ENCODE measurements around the gene LAMC2.

LAMC2 gene

GRCh38 chr1:183198463-183198862 lies 12.4 kb downstream of the LAMC2 start:
- Histone ChIP-seq H3K27me3 (no peaks in the 10 kb centered on the region), H3K27ac (no peak overlapping the region)

GRCh38 chr1:183199304-183199703 lies 13.2 kb downstream of the LAMC2 start:
- H3K9ac ChIP-seq = no peak overlapping the region
- no peak overlapping the region for H3K27ac ChIP-seq
- TF ChIP-seq Cebpa-rat (IDR thresholded peaks at IDR 0.05) = no peak
- no peak overlapping the region for H3K4me3 ChIP-seq
- H3K27me3 ChIP-seq = no peaks in the 10 kb centered on the region
- peaks cover 10 to 16% (median 12%) of the 10 kb centered on the region in 10 experiments for H3K4me1 ChIP-seq
- no peaks in the 10 kb centered on the region for H3K9me3 ChIP-seq (replicated peaks in 1 of 11)
- H4K20me1 ChIP-seq = no peaks in the 10 kb centered on the region
- no peak overlapping the region for H3K4me2 ChIP-seq
- H3K36me3 ChIP-seq = no peaks in the 10 kb centered on the region

More at GRCh38 chr1:183198463-183198862, 12.4 kb downstream of the LAMC2 start:
- Histone ChIP-seq H3K4me2 (no peak overlapping the region), H3K4me1 (peaks cover 10 to 16% (median 12%) of the 10 kb centered on the region in 10 experiments), H4K20me1 (no peaks in the 10 kb centered on the region), H3K9ac (no peak overlapping the region), H3K9me3 (replicated peaks in 1 of 11) (no peaks in the 10 kb centered on the region), H3K36me3 (no peaks in the 10 kb centered on the region), H3K4me3 (no peak overlapping the region)
- no peak for TF ChIP-seq Cebpa-rat (IDR thresholded peaks at IDR 0.05)

DNA sequence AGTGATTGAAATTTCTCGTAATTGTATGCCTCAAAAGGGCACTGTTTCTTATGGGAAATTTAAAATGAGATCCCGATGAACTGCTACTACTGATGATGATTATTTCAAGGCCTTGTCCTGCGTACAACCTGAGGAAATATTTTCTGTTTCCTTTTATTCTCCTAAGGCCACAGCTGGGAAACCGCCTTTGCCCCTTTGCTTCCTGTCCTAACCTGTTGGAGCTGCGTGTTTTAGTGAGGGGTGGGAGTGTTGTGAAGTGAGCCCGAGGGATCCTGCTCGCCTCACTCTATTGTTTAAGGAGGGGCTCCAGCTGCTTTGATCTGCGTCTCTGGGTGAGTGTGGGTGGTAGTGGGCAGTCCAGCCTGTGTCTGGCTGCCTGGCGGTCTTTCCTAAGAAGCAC lies 14.4 kb downstream of the LAMC2 start:
- H3K27me3 ChIP-seq = no peaks in the 10 kb centered on the region
- no peak overlapping the region for H3K27ac ChIP-seq
- H3K4me2 ChIP-seq = no peak overlapping the region
- no peaks in the 10 kb centered on the region for H3K36me3 ChIP-seq
- peaks cover 0 to 6% (median under 1%) of the 10 kb centered on the region in 10 experiments; a peak in 12 of 20 replicates for H3K4me1 ChIP-seq
- no peaks in the 10 kb centered on the region for H4K20me1 ChIP-seq
- no peak overlapping the region for H3K4me3 ChIP-seq
- no peak overlapping the region for H3K9ac ChIP-seq
- no peak for TF ChIP-seq Cebpa-rat (IDR thresholded peaks at IDR 0.05)
- no peaks in the 10 kb centered on the region for H3K9me3 ChIP-seq (replicated peaks in 1 of 11)

DNA sequence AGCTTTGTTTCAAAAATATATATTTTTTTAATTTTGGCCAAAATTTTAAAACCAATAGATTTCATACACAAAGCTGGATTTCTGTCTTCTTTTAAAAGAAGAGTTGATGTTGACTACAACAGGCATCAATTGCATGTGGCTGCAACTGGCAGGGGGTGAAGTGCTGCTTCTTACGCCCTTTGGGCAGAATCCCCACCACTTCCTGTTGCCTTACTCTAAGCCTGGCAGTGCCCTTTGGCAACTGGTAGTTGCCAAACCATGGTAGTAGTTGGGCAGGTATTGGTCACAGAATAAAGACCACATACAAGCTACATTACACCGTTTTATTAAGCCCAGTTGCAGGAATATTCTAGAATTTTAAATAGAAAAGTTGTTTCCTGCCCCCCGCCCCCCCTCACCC lies 17.0 kb downstream of the LAMC2 start:
- Histone ChIP-seq H3K27me3 (no peaks in the 10 kb centered on the region), H4K20me1 (no peaks in the 10 kb centered on the region), H3K9me3 (replicated peaks in 1 of 11) (no peaks in the 10 kb centered on the region), H3K27ac (no peak overlapping the region), H3K4me2 (no peak overlapping the region), H3K36me3 (no peaks in the 10 kb centered on the region), H3K9ac (no peak overlapping the region), H3K4me3 (no peak overlapping the region), H3K4me1 (peaks cover 0 to 4% (median 0%) of the 10 kb centered on the region in 10 experiments; a peak in 2 of 20 replicates)
- TF ChIP-seq Cebpa-rat (IDR thresholded peaks at IDR 0.05) = no peak

GRCh38 chr1:183205196-183205781 lies 19.2 kb downstream of the LAMC2 start:
- H3K4me3 ChIP-seq = no peak overlapping the region
- no peak overlapping the region; a peak in 1 of 22 replicates for H3K27ac ChIP-seq
- no peak for TF ChIP-seq Cebpa-rat (IDR thresholded peaks at IDR 0.05)
- no peaks in the 10 kb centered on the region for H3K9me3 ChIP-seq (replicated peaks in 1 of 11)
- no peaks in the 10 kb centered on the region for H3K27me3 ChIP-seq
- no peak overlapping the region for H3K4me2 ChIP-seq
- H3K36me3 ChIP-seq = no peaks in the 10 kb centered on the region
- H3K9ac ChIP-seq = no peak overlapping the region
- peaks cover 0 to 4% (median 0%) of the 10 kb centered on the region in 10 experiments; a peak in 3 of 20 replicates for H3K4me1 ChIP-seq
- no peaks in the 10 kb centered on the region for H4K20me1 ChIP-seq

DNA sequence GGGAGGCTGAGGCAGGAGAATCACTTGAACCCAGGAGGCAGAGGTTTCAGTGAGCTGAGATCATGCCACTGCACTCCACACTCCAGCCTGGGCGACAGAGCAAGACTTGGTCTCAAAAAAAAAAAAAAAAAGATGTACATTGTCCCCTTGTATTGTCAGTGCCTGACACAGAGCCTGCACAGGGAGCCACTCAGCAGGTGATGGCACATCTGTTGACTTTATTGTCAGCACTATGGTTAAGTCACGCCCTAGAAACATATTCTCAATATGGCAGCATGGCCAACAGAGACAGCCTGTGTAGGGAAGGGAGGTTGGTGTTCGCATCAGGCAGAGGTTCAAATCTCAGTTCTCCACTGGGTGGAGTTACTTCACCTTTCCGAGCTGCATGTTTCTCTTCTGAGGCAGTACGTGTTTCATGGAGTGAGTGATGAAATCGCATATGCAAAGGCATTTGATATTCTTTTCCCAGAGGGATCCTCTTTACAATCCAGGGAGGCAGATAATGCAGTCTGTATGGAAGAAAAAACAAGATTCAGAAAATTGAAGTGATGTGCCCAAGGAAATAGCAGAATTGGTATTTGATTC lies 20.6 kb downstream of the LAMC2 start:
- Histone ChIP-seq H3K27ac (no peak overlapping the region), H3K4me2 (no peak overlapping the region), H3K9me3 (replicated peaks in 1 of 11) (no peaks in the 10 kb centered on the region), H3K27me3 (no peaks in the 10 kb centered on the region), H3K4me1 (peaks cover 0 to 4% (median 0%) of the 10 kb centered on the region in 10 experiments; a peak in 3 of 20 replicates), H4K20me1 (no peaks in the 10 kb centered on the region), H3K9ac (no peak overlapping the region), H3K36me3 (no peaks in the 10 kb centered on the region), H3K4me3 (no peak overlapping the region)
- TF ChIP-seq Cebpa-rat (IDR thresholded peaks at IDR 0.05) = no peak

DNA sequence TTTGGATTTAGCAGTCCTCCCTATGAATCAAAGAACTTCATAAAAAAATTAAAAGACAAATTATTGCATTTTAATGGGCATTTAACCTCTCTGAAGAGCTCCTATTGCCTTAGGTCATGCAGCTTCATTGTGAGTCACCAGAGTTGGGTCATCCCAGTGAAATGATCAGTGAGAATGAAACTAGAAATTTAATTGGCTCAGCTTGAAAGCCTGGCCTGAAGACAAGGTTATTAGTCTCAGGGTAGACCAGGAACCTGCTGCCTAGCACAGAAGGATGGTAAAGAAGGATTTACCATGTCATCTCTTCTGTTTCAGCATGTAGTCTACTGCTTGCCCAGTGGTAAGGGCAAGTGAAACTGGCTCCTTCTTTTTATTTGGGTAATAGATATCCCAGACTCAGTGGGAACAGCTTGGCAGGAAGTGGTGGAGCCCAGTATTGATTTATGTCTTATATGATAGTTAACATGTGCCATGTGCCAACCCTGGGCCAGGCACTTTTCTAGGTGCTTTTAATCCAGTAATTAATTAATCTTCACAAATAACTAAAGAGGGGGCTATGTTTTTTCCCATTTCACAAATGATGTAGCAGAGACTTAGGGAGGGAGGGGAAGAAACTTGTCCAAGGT lies 23.6 kb downstream of the LAMC2 start:
- H3K9me3 ChIP-seq (replicated peaks in 1 of 11) = no peaks in the 10 kb centered on the region
- no peak overlapping the region for H3K27ac ChIP-seq
- H3K9ac ChIP-seq = no peak overlapping the region
- no peak overlapping the region for H3K4me3 ChIP-seq
- no peak for TF ChIP-seq Cebpa-rat (IDR thresholded peaks at IDR 0.05)
- H3K4me1 ChIP-seq = peaks cover 0 to 3% (median 0%) of the 10 kb centered on the region in 10 experiments; a peak in 1 of 20 replicates
- 0 out of 22 replicates have a peak overlapping the region, but pooled peaks of 1 of the 11 experiments have one; percentile 0 for H3K4me2 ChIP-seq
- H3K36me3 ChIP-seq = no peaks in the 10 kb centered on the region
- H3K27me3 ChIP-seq = no peaks in the 10 kb centered on the region
- H4K20me1 ChIP-seq = no peaks in the 10 kb centered on the region

DNA sequence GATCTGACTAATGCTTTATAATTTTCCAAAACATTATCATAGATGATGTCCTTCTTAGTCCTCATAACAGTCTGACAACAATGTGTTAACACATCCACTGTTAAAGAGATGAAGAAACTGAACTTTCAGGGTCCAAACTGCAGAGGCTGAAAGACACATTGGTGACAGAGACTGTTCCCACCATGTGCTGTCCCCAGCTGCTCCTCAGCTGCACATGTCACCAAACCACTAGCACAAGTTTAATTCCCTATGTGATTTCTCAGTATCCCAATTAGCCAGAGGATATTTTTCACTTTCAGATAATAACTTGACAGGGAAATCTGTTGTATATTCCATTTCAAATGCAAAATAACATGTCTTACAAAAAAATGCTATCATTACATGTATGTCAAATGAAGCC lies 24.6 kb downstream of the LAMC2 start:
- no peak overlapping the region for H3K9ac ChIP-seq
- peaks cover 0 to 3% (median 0%) of the 10 kb centered on the region in 10 experiments; a peak in 1 of 20 replicates for H3K4me1 ChIP-seq
- no peak overlapping the region for H3K4me2 ChIP-seq
- no peaks in the 10 kb centered on the region for H3K36me3 ChIP-seq
- no peaks in the 10 kb centered on the region for H3K27me3 ChIP-seq
- H3K9me3 ChIP-seq (replicated peaks in 1 of 11) = no peaks in the 10 kb centered on the region
- TF ChIP-seq Cebpa-rat (IDR thresholded peaks at IDR 0.05) = no peak
- H3K27ac ChIP-seq = no peak overlapping the region
- H3K4me3 ChIP-seq = no peak overlapping the region
- H4K20me1 ChIP-seq = no peaks in the 10 kb centered on the region

DNA sequence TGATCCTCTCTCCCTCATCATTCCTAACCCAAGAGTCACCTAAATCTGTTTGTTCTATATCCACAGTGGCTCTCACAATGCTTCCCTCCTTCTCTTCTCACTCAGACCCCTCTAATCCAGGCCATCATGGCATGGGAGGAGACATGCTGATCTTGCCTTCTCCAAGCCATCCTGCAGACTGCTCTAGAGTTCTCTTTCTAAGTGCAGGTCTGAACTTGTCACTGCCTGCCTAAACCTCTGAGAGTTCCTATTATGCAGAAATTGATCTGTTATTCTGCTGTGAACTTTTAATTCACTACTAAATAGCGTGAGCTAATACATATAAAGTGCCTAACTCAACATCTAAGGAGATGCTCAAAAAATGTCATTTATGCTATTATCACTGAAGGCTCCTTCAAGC lies 26.8 kb downstream of the LAMC2 start:
- Histone ChIP-seq H3K27me3 (no peaks in the 10 kb centered on the region), H3K4me1 (peaks cover 0 to 6% (median 1%) of the 10 kb centered on the region in 10 experiments; a peak in 9 of 20 replicates), H3K9ac (no peak overlapping the region), H3K4me3 (no peak overlapping the region), H3K27ac (no peak overlapping the region), H3K4me2 (no peak overlapping the region), H3K9me3 (replicated peaks in 1 of 11) (no peaks in the 10 kb centered on the region), H3K36me3 (no peaks in the 10 kb centered on the region), H4K20me1 (no peaks in the 10 kb centered on the region)
- no peak for TF ChIP-seq Cebpa-rat (IDR thresholded peaks at IDR 0.05)
